A673 (cell line): ENCODE measurements around the gene KIR2DL1.
"Not testable (repeated sequence)": the region's sequence is repeated elsewhere in the genome, so short reads cannot be mapped to it uniquely, and the experiment has no call there.

Experiments used
- CTCF ChIP-seq: fragments of 300-800, 200-600 bp; sonication (generic); conservative IDR thresholded peaks from 2 replicates; pipeline ENCODE4 v1.5.1; 2017; ENCODE audit warnings: low read depth, mild to moderate bottlenecking, antibody characterized with exemption, low read length, moderate library complexity, mixed read lengths
- EZH2 ChIP-seq: fragments of 200-600 bp; sonication (generic); IDR thresholded peaks from 2 replicates; pipeline ENCODE4 v1.6.1; 2017; ENCODE audit warnings: borderline replicate concordance, low read depth, mild to moderate bottlenecking, mixed read lengths, antibody characterized with exemption, low read length; ENCODE audit not compliant: poor library complexity, severe bottlenecking

GRCh38 chr19:54764219-54764618 lies 5.4 kb upstream of the KIR2DL1 start:
- TF ChIP-seq CTCF, EZH2: not testable (repeated sequence)
